ENCODE results near the gene EPS8. TPM values are rescaled to one million over a fixed set of nuclear protein-coding genes. Genes with fewer than 3 reads are reported as not detected.

Gene EPS8
- total RNA-seq, 1 experiment from 2014 or later, result 232 TPM

GRCh38 chr12:15672671-15673270 lies 116.4 kb downstream of the EPS8 start:
- no TSS peak for BruUV-seq (replicated peaks)
- Histone ChIP-seq H4K20me1 (ENCODE audit: insufficient read depth) (no peaks in the 10 kb centered on the region), H3K27me3 (ENCODE audit: insufficient read depth, low read depth) (no peaks in the 10 kb centered on the region), H3F3A (ENCODE audit: insufficient read depth, low read depth) (no peaks in the 10 kb centered on the region; the same call in 1 of the 2 replicates), H3K4me2 (no peak overlapping the region), H3K9me3 (ENCODE audit: insufficient read depth, low read depth) (no peaks in the 10 kb centered on the region; the same call in none of the 2 replicates), H3K36me3 (ENCODE audit: low read depth) (peaks cover 14% of the 10 kb centered on the region; the same call in 1 of the 2 replicates), H2AFZ (no peak overlapping the region), H3K4me3 (no peak overlapping the region), H3K79me2 (ENCODE audit: low read depth) (no peaks in the 10 kb centered on the region; the same call in 1 of the 2 replicates), H3K4me1 (replicated peaks; ENCODE audit: insufficient read depth) (no peaks in the 10 kb centered on the region), H3K9me2 (ENCODE audit: insufficient read depth) (no peaks in the 10 kb centered on the region), H3K27ac (no peak overlapping the region)
- CTCF ChIA-PET, result interaction anchor here (0.7 kb wide), 1 partner anchor 108 kb away, joined by 3 read pairs; no protein-coding TSS in a partner anchor
- intact Hi-C loops (cut with micrococcal nuclease; ENCODE audit: unreplicated experiment), result no loop called here
- POLR2A ChIA-PET (ENCODE audit: unreplicated experiment), result no interaction called here
- no peak for TF ChIP-seq CTCF (conservative IDR thresholded peaks at IDR 0.05)
- no peak for TF ChIP-seq EZH2 (IDR thresholded peaks at IDR 0.05; ENCODE audit: low read depth)
- no peak for DNase-seq

- Histone ChIP-seq H4K20me1 (ENCODE audit: insufficient read depth) (no peaks in the 10 kb centered on the region), H3K79me2 (ENCODE audit: low read depth) (no peaks in the 10 kb centered on the region; the same call in 1 of the 2 replicates), H3K9me3 (ENCODE audit: insufficient read depth, low read depth) (no peaks in the 10 kb centered on the region; the same call in none of the 2 replicates), H3K36me3 (ENCODE audit: low read depth) (0 out of 2 replicates have a peak, but pooled peaks cover 11% of the 10 kb centered on the region), H3K4me3 (no peak overlapping the region), H3K9me2 (ENCODE audit: insufficient read depth) (no peaks in the 10 kb centered on the region), H2AFZ (no peak overlapping the region), H3K27ac (no peak overlapping the region), H3F3A (ENCODE audit: insufficient read depth, low read depth) (no peaks in the 10 kb centered on the region; the same call in none of the 2 replicates), H3K4me2 (no peak overlapping the region), H3K4me1 (replicated peaks; ENCODE audit: insufficient read depth) (no peaks in the 10 kb centered on the region), H3K27me3 (ENCODE audit: insufficient read depth, low read depth) (no peaks in the 10 kb centered on the region)
- CTCF ChIA-PET, result no interaction called here
- DNase-seq, result no peak
- intact Hi-C loops (cut with micrococcal nuclease; ENCODE audit: unreplicated experiment), result no loop called here
- TF ChIP-seq EZH2 (IDR thresholded peaks at IDR 0.05; ENCODE audit: low read depth) (no peak), CTCF (conservative IDR thresholded peaks at IDR 0.05) (no peak)
- no TSS peak for BruUV-seq (replicated peaks)
- POLR2A ChIA-PET (ENCODE audit: unreplicated experiment), result no interaction called here
These were observed 118.4 kb downstream of the EPS8 start for GRCh38 chr12:15670756-15671155.

- Histone ChIP-seq H3K4me2 (no peak overlapping the region), H3F3A (ENCODE audit: insufficient read depth, low read depth) (peaks cover 2% of the 10 kb centered on the region), H3K9me2 (ENCODE audit: insufficient read depth) (no peaks in the 10 kb centered on the region), H3K27ac (no peak overlapping the region), H3K27me3 (ENCODE audit: insufficient read depth, low read depth) (no peaks in the 10 kb centered on the region), H3K36me3 (ENCODE audit: low read depth) (peaks cover 23% of the 10 kb centered on the region), H3K4me3 (no peak overlapping the region), H3K9me3 (ENCODE audit: insufficient read depth, low read depth) (no peaks in the 10 kb centered on the region; the same call in 1 of the 2 replicates), H4K20me1 (ENCODE audit: insufficient read depth) (no peaks in the 10 kb centered on the region), H3K4me1 (replicated peaks; ENCODE audit: insufficient read depth) (no peaks in the 10 kb centered on the region), H2AFZ (no peak overlapping the region), H3K79me2 (ENCODE audit: low read depth) (no peaks in the 10 kb centered on the region; the same call in 1 of the 2 replicates)
- ChIA-PET CTCF (no interaction called here), POLR2A (ENCODE audit: unreplicated experiment) (interaction anchor here (0.6 to 0.7 kb wide), 3 partner anchors 9 to 237 kb away, joined by 3 to 24 read pairs (median 3); no protein-coding TSS in a partner anchor)
- TSS peak; percentile 3 for BruUV-seq (replicated peaks)
- intact Hi-C loops (cut with micrococcal nuclease; ENCODE audit: unreplicated experiment), result loop anchor here (5.0 kb wide), 1 partner anchor 33 kb away; no protein-coding TSS in a partner anchor
- no peak for TF ChIP-seq EZH2 (IDR thresholded peaks at IDR 0.05; ENCODE audit: low read depth)
- TF ChIP-seq CTCF (conservative IDR thresholded peaks at IDR 0.05), result no peak
- no peak for DNase-seq
These were observed 119.8 kb downstream of the EPS8 start for GRCh38 chr12:15669256-15669948.

Measured in PC-9 (cell line).